ENCODE data around the gene KLHL41.

GRCh38 chr2:169507698-169508097 is 1.8 kb upstream of the KLHL41 start:
- TF ChIP-seq CREB5 (CRISPR knock-in tag; IDR thresholded peaks at IDR 0.05; ENCODE audit: low read depth): no peak
- TF ChIP-seq ZNF565 (CRISPR knock-in tag; conservative IDR thresholded peaks at IDR 0.05; ENCODE audit: low read depth): no peak

Data from SK-N-SH treated with all-trans-retinoic acid at 6 μM for 48 hours (cell line).